Endothelial cell of umbilical vein (primary cell): ENCODE measurements around the gene DNHD1. TPM values are rescaled to one million over a fixed set of nuclear protein-coding genes. Genes with fewer than 3 reads are reported as not detected.

ENCODE experiments used
- BruUV-seq: library from RNA; stranded (reverse); fragments of 400-500 nt; replicated peaks from 2 replicates; lab custom pipeline; 2021; lab: Mats Ljungman, UMichigan
- CTCF ChIA-PET: fragments of 300-600, 350-600 bp; sonication (Branson Sonifier 250); formaldehyde crosslinking; loops from one replicate; lab custom pipeline; 2021; ENCODE audit warnings: antibody characterized with exemption, inconsistent platforms; lab: Charles Lee
- POLR2A ChIA-PET: fragments of 300-600, 350-600 bp; sonication (Branson Sonifier 250); formaldehyde crosslinking; loops from one replicate; lab custom pipeline; 2021; ENCODE audit warnings: antibody characterized with exemption, inconsistent platforms; lab: Charles Lee
- DNase-seq: peaks from one replicate; pipeline ENCODE4 v3.0.0-alpha.2; 2011; ENCODE audit warnings: low read depth, low spot score
- FAIRE-seq: peaks from 2 replicates; lab custom pipeline; 2011; peaks lifted over from hg19 to GRCh38; lab: Jason Lieb, UNC
- H2AFZ ChIP-seq: 2 replicates; pipeline ENCODE4 v1.6.0; 2012; ENCODE audit warnings: low read depth, low read length, control low read depth, inconsistent platforms
- H3K27ac ChIP-seq: 2 replicates; pipeline ENCODE4 v1.5.1; 2011; ENCODE audit warnings: low read depth, mild to moderate bottlenecking, control low read depth, low read length, moderate library complexity; ENCODE audit not compliant: insufficient read depth
- H3K27me3 ChIP-seq, 2 experiments: 2 replicates each; pipeline versions ENCODE4 v1.6.0 to v1.6.1; 2011; ENCODE audit warnings: low read length in 2 of 2, mixed read lengths in 1 of 2; ENCODE audit not compliant: control insufficient read depth in 2 of 2, insufficient read depth in 2 of 2
- H3K36me3 ChIP-seq, 2 experiments: 2 replicates in 1 of 2; 3 replicates in 1 of 2; pipeline ENCODE4 v1.5.1; 2011; ENCODE audit warnings: low read length in 2 of 2, mild to moderate bottlenecking in 1 of 2, moderate library complexity in 1 of 2; ENCODE audit not compliant: control insufficient read depth in 2 of 2, insufficient read depth in 2 of 2; ENCODE audit errors: extremely low read depth in 1 of 2
- H3K4me1 ChIP-seq: 3 replicates; pipeline ENCODE4 v1.5.1; 2011; ENCODE audit warnings: mild to moderate bottlenecking, low read length; ENCODE audit not compliant: control insufficient read depth, insufficient read depth; ENCODE audit errors: extremely low read depth
- H3K4me2 ChIP-seq: 2 replicates; pipeline ENCODE4 v1.6.1; 2011; ENCODE audit warnings: low read length, control low read depth, mixed read lengths; ENCODE audit not compliant: insufficient read depth
- H3K4me3 ChIP-seq, 3 experiments: fragments of 200-600 bp in 1 of 3; sonication (generic), shearing (Covaris generic) in 1 of 3; replicated peaks in 1 of 3; 2 replicates each; pipeline ENCODE4 v1.5.1; 2011 to 2016; ENCODE audit warnings: control low read depth in 3 of 3, low read length in 3 of 3, mild to moderate bottlenecking in 2 of 3, inconsistent platforms in 1 of 3, low read depth in 1 of 3, moderate library complexity in 1 of 3; ENCODE audit not compliant: insufficient read depth in 1 of 3
- H3K79me2 ChIP-seq: 2 replicates; pipeline ENCODE4 v1.6.0; 2012; ENCODE audit warnings: low read length, inconsistent platforms; ENCODE audit not compliant: control insufficient read depth, insufficient read depth
- H3K9ac ChIP-seq: replicated peaks from 2 replicates; pipeline ENCODE3; 2011; ENCODE audit warnings: low read length, control low read depth; ENCODE audit not compliant: insufficient read depth; ENCODE audit errors: extremely low read depth
- H3K9me1 ChIP-seq: replicated peaks from 3 replicates; pipeline ENCODE4 v1.6.0; 2011; ENCODE audit warnings: mild to moderate bottlenecking, low read length; ENCODE audit not compliant: control insufficient read depth, insufficient read depth; ENCODE audit errors: extremely low read depth
- H3K9me3 ChIP-seq: replicated peaks from 2 replicates; pipeline ENCODE4 v1.5.1; 2012; ENCODE audit warnings: low read length, inconsistent platforms; ENCODE audit not compliant: control insufficient read depth, insufficient read depth
- H4K20me1 ChIP-seq: replicated peaks from 2 replicates; pipeline ENCODE3; 2011; ENCODE audit warnings: mild to moderate bottlenecking, low read length; ENCODE audit not compliant: control insufficient read depth, insufficient read depth; ENCODE audit errors: extremely low read depth
- EZH2 ChIP-seq: IDR thresholded peaks from 2 replicates; pipeline ENCODE4 v1.6.1; 2012; ENCODE audit warnings: borderline replicate concordance, low read depth, mild to moderate bottlenecking, moderate library complexity, low read length, inconsistent platforms; ENCODE audit not compliant: severe bottlenecking
- FOS ChIP-seq: IDR thresholded peaks from 2 replicates; pipeline ENCODE4 v1.6.1; 2011; ENCODE audit warnings: mild to moderate bottlenecking, low read length, moderate library complexity, borderline replicate concordance; ENCODE audit not compliant: insufficient read depth
- GATA2 ChIP-seq: IDR thresholded peaks from 2 replicates; pipeline ENCODE4 v1.7.0; 2011; ENCODE audit warnings: low read depth, mild to moderate bottlenecking, moderate library complexity, mixed read lengths, low read length; ENCODE audit not compliant: insufficient read length, insufficient read depth
- JUN ChIP-seq: IDR thresholded peaks from 2 replicates; pipeline ENCODE4 v1.6.1; 2011; ENCODE audit warnings: borderline replicate concordance, low read depth; ENCODE audit not compliant: insufficient read length, insufficient read depth
- MAX ChIP-seq: IDR thresholded peaks from 2 replicates; pipeline ENCODE4 v1.6.1; 2011; ENCODE audit not compliant: insufficient read depth, insufficient read length
- MYC ChIP-seq: IDR thresholded peaks from one replicate; pipeline ENCODE4 v1.6.1; 2011; ENCODE audit warnings: mild to moderate bottlenecking, low read depth, low read length
- POLR2A ChIP-seq: IDR thresholded peaks from 2 replicates; pipeline ENCODE4 v1.6.1; 2012; ENCODE audit warnings: low read depth, mild to moderate bottlenecking, control low read depth, low read length
- POLR2AphosphoS5 ChIP-seq: IDR thresholded peaks from 2 replicates; pipeline ENCODE4 v1.6.1; 2012; ENCODE audit warnings: low read depth, mild to moderate bottlenecking, control low read depth, low read length, moderate library complexity; ENCODE audit not compliant: insufficient read depth
- dilution Hi-C: fragments of 300-500 bp; cut with MboI; formaldehyde crosslinking; loops from one replicate; pipeline ENCODE4 v1.15.0; 2019; ENCODE audit warnings: low sequenced_read_pairs; ENCODE audit not compliant: extremely low pct_ligation_motif_present
- intact Hi-C: fragments of 100-400 bp; cut with micrococcal nuclease; formaldehyde crosslinking; loops from one replicate; pipeline ENCODE4 v1.10.0; 2022
- polyA plus RNA-seq, 4 experiments: library from polyadenylated mRNA; depleted of rRNA in 3 of 4; stranded (reverse) in 3 of 4; unstranded in 1 of 4; fragments of >200 nt; gene quantifications; 2 replicates each; pipeline versions ENCODE4 v1.2.1 to v1.2.3, GENCODE V29; 2011 to 2012; ENCODE audit warnings: missing spikeins in 1 of 4
- total RNA-seq: library from RNA; stranded (reverse); gene quantifications from 2 replicates; pipeline ENCODE4 v1.2.3, GENCODE V29; 2021
- TF ChIP-seq, protein P1 (sequence below), 2 donors: IDR thresholded peaks; 1 replicate in 1 of 2; 2 replicates in 1 of 2; pipeline ENCODE4 v1.5.1; 2011; ENCODE audit warnings: low read length in 2 of 2, mild to moderate bottlenecking in 2 of 2, moderate library complexity in 2 of 2, control low read depth in 1 of 2, inconsistent platforms in 1 of 2, low read depth in 1 of 2; ENCODE audit not compliant: insufficient read depth in 1 of 2; ENCODE audit errors: extremely low read depth in 1 of 2

Gene DNHD1
- total and polyA plus RNA-seq, 2 donors (not counting 3 experiments of a cell fraction or from before 2014, with no cell fraction given), result 3.7 to 8.6 TPM

GRCh38 chr11:6546735-6547134 is 49.7 kb downstream of the DNHD1 start:
- H3K9me3 ChIP-seq, result no peaks in the 10 kb centered on the region
- POLR2A ChIA-PET, result no interaction called here
- no peaks in the 10 kb centered on the region for H4K20me1 ChIP-seq
- no peak for DNase-seq
- H3K4me3 ChIP-seq, result no peak overlapping the region
- H3K9me1 ChIP-seq, result no peaks in the 10 kb centered on the region
- FAIRE-seq, result no peak
- CTCF ChIA-PET, result interaction anchor here (1.0 to 5.4 kb wide), 2 partner anchors 9 to 15 kb away, joined by 3 to 31 read pairs; no protein-coding TSS in a partner anchor
- no peaks in the 10 kb centered on the region for H3K36me3 ChIP-seq
- no peak overlapping the region for H2AFZ ChIP-seq
- no peak overlapping the region for H3K4me2 ChIP-seq
- H3K79me2 ChIP-seq, result no peaks in the 10 kb centered on the region
- TF ChIP-seq EZH2 (no peak), FOS (no peak), POLR2A (no peak), MAX (no peak), GATA2 (no peak), POLR2AphosphoS5 (no peak), MYC (no peak), JUN (no peak)
- TF ChIP-seq, protein P1, sequence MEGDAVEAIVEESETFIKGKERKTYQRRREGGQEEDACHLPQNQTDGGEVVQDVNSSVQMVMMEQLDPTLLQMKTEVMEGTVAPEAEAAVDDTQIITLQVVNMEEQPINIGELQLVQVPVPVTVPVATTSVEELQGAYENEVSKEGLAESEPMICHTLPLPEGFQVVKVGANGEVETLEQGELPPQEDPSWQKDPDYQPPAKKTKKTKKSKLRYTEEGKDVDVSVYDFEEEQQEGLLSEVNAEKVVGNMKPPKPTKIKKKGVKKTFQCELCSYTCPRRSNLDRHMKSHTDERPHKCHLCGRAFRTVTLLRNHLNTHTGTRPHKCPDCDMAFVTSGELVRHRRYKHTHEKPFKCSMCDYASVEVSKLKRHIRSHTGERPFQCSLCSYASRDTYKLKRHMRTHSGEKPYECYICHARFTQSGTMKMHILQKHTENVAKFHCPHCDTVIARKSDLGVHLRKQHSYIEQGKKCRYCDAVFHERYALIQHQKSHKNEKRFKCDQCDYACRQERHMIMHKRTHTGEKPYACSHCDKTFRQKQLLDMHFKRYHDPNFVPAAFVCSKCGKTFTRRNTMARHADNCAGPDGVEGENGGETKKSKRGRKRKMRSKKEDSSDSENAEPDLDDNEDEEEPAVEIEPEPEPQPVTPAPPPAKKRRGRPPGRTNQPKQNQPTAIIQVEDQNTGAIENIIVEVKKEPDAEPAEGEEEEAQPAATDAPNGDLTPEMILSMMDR (IDR thresholded peaks at IDR 0.05; ENCODE audit: extremely low read depth in 1 of 2, insufficient read depth in 1 of 2, low read depth in 1 of 2, low read length in 2 of 2), result no peak
- intact Hi-C loops, result no loop called here
- no peak overlapping the region for H3K27ac ChIP-seq
- H3K27me3 ChIP-seq, result no peaks in the 10 kb centered on the region
- H3K9ac ChIP-seq, result no peak overlapping the region
- dilution Hi-C loops, result no loop called here
- BruUV-seq, result no TSS peak
- H3K4me1 ChIP-seq, result no peaks in the 10 kb centered on the region
